ENCODE measurements around the gene EPN1. TPM values are rescaled to one million over a fixed set of nuclear protein-coding genes. Genes with fewer than 3 reads are reported as not detected.

Gene EPN1
- polyA plus RNA-seq, 1 donor (not counting 4 experiments of a cell fraction or from before 2014, with no cell fraction given): 23.3 TPM

DNA sequence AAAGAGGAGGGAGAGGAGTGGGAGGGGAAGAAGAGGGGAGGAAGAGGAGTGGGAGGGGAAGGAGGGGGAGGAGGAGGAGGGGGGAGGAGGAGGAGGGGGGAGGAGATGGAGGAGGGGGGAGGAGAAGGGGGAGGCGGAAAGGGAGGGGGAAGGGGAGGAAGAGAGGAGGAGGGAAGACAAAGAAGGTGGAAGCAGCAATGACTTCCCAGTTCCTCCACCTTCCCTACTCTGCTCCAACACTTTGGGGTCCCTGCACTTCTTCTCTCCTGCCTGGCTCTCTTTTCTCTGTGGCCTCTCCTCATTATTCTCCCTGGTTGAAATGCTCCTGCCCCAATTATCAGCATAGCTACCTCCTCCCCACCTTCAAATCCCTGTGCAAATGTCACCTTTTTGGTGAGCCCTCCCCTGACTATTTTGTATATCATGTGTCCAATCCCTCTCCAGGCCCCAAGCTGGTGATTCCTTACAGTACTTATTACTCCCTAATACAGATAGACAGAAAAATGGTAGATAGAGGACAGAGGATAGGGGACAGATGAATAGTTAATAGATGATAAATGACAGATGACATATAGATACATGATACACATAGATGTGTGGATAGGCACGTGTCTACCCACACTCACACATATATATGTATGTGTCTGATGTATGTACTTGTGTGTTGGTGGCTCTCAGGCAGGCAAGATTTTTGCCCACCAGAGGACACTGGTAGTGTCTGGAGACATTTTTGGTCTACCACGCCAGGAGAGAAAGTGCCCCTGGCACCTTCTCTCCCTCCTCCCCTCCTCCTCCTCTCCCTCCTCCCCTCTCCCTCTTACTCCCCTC, 38.0 kb downstream of the EPN1 start:
- Histone ChIP-seq H3K27me3 (ENCODE audit: control insufficient read depth, extremely low read depth, insufficient read depth, low read length) (no peaks in the 10 kb centered on the region), H3K36me3 (ENCODE audit: control insufficient read depth in 2 of 2, extremely low read depth in 1 of 2, insufficient read depth in 2 of 2, low read length in 2 of 2) (no peaks in the 10 kb centered on the region), H2AFZ (ENCODE audit: control insufficient read depth, low read length) (no peak overlapping the region), H3K27ac (ENCODE audit: control insufficient read depth, insufficient read depth, low read length) (no peak overlapping the region), H3K9me3 (ENCODE audit: control insufficient read depth, low read depth, low read length) (peaks cover 1% of the 10 kb centered on the region), H3K4me3 (ENCODE audit: control insufficient read depth in 2 of 3, extremely low read depth in 1 of 3, insufficient read depth in 2 of 3, low read depth in 1 of 3, low read length in 3 of 3) (no peak overlapping the region), H3K9me1 (ENCODE audit: control insufficient read depth, extremely low read depth, insufficient read depth, low read length) (no peaks in the 10 kb centered on the region), H3K79me2 (ENCODE audit: control insufficient read depth, insufficient read depth, low read length) (no peaks in the 10 kb centered on the region), H3K9ac (ENCODE audit: control insufficient read depth, extremely low read depth, insufficient read depth, low read length) (no peak overlapping the region), H3K4me2 (ENCODE audit: control insufficient read depth, extremely low read depth, insufficient read depth, low read depth, low read length) (no peak overlapping the region), H3K4me1 (ENCODE audit: control insufficient read depth, extremely low read depth, insufficient read depth, low read length) (no peaks in the 10 kb centered on the region), H4K20me1 (ENCODE audit: control insufficient read depth, extremely low read depth, insufficient read depth, low read length) (no peaks in the 10 kb centered on the region)
- DNase-seq (ENCODE audit: low read depth, low spot score) (no peak), FAIRE-seq (no peak)
- dilution Hi-C loops (cut with MboI; ENCODE audit: extremely low pct_ligation_motif_present, low sequenced_read_pairs): no loop called here
- TF ChIP-seq, protein P1, sequence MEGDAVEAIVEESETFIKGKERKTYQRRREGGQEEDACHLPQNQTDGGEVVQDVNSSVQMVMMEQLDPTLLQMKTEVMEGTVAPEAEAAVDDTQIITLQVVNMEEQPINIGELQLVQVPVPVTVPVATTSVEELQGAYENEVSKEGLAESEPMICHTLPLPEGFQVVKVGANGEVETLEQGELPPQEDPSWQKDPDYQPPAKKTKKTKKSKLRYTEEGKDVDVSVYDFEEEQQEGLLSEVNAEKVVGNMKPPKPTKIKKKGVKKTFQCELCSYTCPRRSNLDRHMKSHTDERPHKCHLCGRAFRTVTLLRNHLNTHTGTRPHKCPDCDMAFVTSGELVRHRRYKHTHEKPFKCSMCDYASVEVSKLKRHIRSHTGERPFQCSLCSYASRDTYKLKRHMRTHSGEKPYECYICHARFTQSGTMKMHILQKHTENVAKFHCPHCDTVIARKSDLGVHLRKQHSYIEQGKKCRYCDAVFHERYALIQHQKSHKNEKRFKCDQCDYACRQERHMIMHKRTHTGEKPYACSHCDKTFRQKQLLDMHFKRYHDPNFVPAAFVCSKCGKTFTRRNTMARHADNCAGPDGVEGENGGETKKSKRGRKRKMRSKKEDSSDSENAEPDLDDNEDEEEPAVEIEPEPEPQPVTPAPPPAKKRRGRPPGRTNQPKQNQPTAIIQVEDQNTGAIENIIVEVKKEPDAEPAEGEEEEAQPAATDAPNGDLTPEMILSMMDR (optimal IDR thresholded peaks at IDR 0.05 in 1 of 3, IDR thresholded peaks at IDR 0.05 in 1 of 3, conservative IDR thresholded peaks at IDR 0.05 in 1 of 3; ENCODE audit: extremely low read depth in 1 of 3, insufficient read depth in 2 of 3, low read length in 3 of 3): no peak
- no peak for TF ChIP-seq EZH2 (IDR thresholded peaks at IDR 0.05; ENCODE audit: low read length)

DNA sequence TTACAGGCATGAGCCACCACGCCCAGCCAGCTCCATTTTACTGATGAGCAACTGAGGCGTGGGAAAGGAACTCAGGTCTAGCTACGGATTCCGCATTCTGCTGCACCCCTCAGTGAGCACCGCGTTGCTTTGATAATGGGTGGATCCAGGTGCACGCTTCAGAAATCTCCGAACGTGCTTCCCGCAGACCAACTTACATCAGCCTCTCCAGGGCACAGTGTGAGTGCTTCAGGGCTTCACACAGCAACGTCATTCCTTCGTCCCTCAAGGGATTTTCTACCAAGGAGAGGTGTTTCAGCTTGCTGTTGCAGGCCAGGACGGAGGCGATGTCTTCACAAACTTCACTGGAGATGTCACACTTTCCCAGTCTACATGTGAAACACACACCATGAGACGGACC, 41.5 kb downstream of the EPN1 start:
- no peaks in the 10 kb centered on the region for H3K9me1 ChIP-seq (ENCODE audit: control insufficient read depth, extremely low read depth, insufficient read depth, low read length)
- dilution Hi-C loops (cut with MboI; ENCODE audit: extremely low pct_ligation_motif_present, low sequenced_read_pairs): no loop called here
- no peak overlapping the region for H3K4me2 ChIP-seq (ENCODE audit: control insufficient read depth, extremely low read depth, insufficient read depth, low read depth, low read length)
- H3K27me3 ChIP-seq (ENCODE audit: control insufficient read depth, extremely low read depth, insufficient read depth, low read length): no peaks in the 10 kb centered on the region
- no peak for FAIRE-seq
- H3K9ac ChIP-seq (ENCODE audit: control insufficient read depth, extremely low read depth, insufficient read depth, low read length): no peak overlapping the region
- H3K79me2 ChIP-seq (ENCODE audit: control insufficient read depth, insufficient read depth, low read length): no peaks in the 10 kb centered on the region
- peaks cover 1% of the 10 kb centered on the region for H3K9me3 ChIP-seq (ENCODE audit: control insufficient read depth, low read depth, low read length)
- H4K20me1 ChIP-seq (ENCODE audit: control insufficient read depth, extremely low read depth, insufficient read depth, low read length): no peaks in the 10 kb centered on the region
- no peaks in the 10 kb centered on the region for H3K36me3 ChIP-seq (ENCODE audit: control insufficient read depth in 2 of 2, extremely low read depth in 1 of 2, insufficient read depth in 2 of 2, low read length in 2 of 2)
- no peak for DNase-seq (ENCODE audit: low read depth, low spot score)
- no peak for TF ChIP-seq EZH2 (IDR thresholded peaks at IDR 0.05; ENCODE audit: low read length)
- TF ChIP-seq, protein P1 (optimal IDR thresholded peaks at IDR 0.05 in 1 of 3, IDR thresholded peaks at IDR 0.05 in 1 of 3, conservative IDR thresholded peaks at IDR 0.05 in 1 of 3; ENCODE audit: extremely low read depth in 1 of 3, insufficient read depth in 2 of 3, low read length in 3 of 3): no peak
- no peak overlapping the region for H2AFZ ChIP-seq (ENCODE audit: control insufficient read depth, low read length)
- no peak overlapping the region for H3K27ac ChIP-seq (ENCODE audit: control insufficient read depth, insufficient read depth, low read length)
- no peak overlapping the region for H3K4me3 ChIP-seq (ENCODE audit: control insufficient read depth in 2 of 3, extremely low read depth in 1 of 3, insufficient read depth in 2 of 3, low read depth in 1 of 3, low read length in 3 of 3)
- no peaks in the 10 kb centered on the region for H3K4me1 ChIP-seq (ENCODE audit: control insufficient read depth, extremely low read depth, insufficient read depth, low read length)
